ENCODE results near the gene PCP2.

The PCP2 gene

DNA sequence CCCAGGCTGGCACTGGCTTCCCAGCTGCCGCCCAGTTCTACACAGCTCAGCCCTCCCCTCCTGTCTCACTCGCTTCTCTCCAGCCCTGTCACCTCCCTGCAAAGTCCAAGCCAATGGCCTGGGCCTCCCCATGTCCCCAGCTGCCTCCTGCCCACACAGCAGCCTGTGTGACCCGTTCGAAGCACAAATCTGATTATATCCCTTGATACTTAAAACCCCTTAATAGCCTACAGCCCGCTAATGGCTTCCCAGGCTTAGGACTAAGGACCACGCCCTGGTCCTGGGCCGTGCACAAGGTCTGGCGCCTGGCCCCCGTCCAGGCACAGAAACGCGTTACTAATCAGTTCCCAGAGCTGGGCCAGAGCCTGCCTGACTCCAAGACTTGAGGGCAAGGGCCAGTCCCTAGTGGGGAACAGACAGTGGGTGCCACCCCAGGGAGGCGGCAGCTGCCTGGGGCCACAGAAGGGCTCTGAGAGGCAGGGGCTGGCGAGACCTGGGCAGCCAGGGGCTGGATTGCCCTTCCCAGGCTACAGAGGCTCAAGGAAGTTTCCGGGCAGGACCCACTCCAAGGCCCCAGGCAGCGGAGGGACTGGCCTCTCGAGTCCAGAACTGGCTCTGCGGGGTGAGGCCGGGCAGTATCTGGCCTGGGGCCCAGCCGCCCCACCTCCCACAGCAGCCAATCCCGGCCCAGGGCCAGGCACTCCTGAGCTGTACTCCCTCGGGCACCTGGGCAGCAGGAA, 14.6 kb downstream of the PCP2 start:
- DNase-seq = no peak

DNA sequence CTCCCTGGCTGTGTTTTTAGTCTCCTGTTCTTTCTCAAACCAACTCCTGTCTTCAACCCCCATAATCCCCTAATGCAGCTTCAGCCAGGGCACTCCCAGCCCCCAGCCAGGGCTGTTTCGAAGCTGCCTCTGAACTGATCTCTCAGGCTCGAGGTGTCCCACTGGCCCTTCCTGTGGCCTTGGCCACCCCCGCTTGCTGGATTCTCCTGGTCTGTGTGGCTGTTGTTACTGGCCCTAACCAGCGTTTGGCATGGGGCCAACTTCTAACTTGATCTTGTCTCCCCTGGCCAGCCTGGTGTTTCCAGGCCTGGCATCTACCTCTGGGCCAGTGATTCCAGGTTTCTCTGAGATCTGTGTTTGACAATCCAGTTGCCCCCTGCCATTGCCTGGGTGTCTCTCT, 15.2 kb downstream of the PCP2 start:
- DNase-seq = no peak

DNA sequence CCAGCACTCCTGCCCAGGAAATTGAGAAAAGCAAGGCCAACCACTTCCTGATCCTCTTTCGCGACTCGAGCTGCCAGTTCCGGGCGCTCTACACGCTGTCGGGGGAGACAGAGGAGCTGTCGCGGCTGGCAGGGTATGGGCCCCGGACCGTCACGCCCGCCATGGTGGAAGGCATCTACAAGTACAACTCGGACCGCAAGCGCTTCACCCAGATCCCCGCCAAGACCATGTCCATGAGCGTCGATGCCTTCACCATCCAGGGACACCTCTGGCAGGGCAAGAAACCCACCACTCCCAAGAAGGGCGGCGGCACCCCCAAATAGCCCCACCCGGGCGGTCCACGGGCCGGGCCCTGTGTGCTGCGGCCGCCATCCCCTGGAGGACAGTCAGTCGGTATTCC, 15.8 kb downstream of the PCP2 start:
- DNase-seq = no peak

DNA sequence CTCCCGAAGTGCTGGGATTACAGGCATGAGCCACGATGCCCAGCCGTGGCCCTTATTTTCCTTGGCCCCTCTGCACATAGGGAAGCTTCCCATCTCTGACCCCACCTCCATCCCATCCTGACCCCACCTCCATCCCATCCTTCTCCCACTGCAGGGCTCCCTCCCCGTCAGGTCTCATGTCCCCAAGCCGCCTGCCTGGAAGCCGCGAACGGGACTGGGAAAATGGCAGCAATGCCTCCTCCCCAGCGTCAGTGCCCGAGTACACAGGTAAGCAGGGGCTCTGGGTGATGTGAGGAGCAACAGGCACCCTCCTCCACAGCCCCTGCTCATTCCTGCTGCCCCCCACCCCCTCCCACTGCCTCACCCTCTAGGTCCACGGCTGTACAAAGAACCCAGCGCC, 16.3 kb downstream of the PCP2 start:
- DNase-seq = no peak

DNA sequence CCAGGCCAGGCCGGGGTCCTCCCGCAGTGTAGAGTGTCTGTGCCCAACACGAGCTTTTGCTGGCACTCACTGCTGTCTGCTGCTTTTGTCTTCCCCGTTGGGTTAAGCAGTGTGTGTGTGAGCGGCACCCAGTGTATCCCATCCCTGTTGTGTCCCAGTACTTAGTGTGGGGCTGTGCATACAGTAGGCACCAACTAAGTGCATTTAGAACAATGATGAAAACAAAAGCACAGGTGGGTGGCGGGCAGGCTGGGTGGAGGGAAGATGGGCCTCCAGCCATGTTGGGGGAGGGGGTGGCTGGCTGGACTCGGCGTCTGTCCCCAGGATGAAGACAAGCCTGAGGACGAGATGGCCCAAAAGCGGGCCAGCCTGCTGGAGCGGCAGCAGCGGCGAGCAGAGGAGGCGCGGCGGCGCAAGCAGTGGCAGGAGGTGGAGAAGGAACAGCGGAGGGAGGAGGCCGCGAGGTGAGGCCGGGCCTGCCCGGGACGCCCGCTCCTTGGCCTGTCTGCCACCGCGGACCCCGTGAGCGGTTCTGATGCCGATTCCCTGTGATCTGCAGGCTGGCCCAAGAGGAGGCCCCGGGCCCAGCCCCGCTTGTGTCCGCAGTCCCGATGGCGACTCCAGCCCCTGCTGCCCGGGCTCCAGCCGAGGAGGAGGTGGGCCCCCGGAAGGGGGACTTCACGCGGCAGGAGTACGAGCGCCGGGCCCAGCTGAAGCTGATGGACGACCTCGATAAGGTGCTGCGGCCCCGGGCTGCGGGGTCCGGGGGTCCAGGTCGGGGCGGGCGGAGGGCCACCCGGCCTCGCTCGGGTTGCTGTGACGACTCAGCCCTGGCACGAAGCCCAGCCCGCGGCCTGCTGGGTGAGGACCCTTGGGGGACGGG, 18.4 kb downstream of the PCP2 start:
- DNase-seq = no peak

DNA sequence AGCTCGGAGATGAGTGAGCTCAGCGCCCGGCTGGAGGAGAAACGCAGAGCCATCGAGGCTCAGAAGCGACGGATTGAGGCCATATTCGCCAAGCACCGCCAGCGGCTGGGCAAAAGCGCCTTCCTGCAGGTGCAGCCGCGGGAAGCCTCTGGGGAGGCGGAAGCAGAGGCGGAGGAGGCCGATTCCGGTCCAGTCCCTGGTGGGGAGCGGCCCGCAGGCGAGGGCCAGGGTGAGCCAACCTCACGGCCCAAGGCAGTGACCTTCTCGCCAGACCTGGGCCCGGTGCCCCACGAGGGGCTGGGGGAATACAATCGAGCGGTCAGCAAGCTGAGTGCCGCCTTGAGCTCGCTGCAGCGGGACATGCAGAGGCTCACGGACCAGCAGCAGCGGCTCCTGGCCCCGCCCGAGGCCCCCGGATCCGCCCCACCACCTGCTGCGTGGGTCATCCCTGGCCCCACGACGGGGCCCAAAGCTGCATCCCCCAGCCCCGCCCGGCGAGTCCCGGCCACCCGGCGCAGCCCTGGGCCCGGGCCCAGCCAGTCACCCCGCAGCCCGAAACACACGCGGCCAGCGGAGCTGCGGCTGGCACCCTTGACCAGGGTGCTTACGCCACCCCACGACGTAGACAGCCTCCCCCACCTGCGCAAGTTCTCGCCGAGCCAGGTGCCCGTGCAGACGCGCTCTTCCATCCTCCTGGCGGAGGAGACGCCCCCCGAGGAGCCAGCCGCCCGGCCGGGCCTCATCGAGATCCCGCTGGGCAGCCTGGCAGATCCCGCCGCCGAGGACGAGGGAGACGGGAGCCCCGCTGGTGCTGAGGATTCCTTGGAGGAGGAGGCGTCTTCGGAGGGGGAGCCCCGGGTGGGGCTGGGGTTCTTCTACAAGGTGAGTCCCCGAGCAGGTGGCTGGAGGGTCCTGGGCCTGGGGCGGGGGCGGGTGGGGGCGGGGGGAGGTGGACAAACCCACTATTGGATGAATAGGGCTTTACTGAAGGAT, 20.9 kb downstream of the PCP2 start:
- DNase-seq = no peak

DNA sequence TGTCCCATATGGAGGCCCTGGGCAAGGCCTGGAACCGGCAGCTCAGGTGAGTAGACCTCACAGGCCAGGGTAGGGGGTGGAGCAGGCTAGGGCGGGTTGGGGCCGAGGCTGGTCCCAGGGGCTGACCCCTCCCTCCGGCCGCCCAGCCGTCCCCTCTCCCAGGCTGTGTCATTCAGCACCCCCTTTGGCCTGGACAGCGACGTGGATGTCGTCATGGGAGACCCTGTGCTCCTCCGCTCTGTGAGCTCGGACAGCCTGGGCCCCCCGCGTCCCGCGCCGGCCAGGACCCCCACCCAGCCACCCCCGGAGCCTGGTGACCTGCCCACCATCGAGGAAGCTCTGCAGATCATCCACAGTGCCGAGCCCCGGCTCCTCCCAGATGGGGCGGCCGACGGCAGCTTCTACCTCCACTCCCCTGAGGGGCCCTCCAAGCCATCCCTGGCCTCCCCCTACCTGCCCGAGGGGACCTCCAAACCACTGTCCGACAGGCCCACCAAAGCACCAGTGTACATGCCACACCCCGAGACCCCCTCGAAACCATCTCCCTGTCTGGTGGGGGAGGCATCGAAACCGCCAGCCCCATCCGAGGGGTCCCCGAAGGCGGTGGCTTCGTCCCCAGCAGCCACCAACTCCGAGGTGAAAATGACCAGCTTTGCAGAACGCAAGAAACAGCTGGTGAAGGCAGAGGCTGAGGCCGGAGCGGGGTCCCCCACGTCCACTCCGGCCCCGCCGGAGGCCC, 21.8 kb downstream of the PCP2 start:
- no peak for DNase-seq

DNA sequence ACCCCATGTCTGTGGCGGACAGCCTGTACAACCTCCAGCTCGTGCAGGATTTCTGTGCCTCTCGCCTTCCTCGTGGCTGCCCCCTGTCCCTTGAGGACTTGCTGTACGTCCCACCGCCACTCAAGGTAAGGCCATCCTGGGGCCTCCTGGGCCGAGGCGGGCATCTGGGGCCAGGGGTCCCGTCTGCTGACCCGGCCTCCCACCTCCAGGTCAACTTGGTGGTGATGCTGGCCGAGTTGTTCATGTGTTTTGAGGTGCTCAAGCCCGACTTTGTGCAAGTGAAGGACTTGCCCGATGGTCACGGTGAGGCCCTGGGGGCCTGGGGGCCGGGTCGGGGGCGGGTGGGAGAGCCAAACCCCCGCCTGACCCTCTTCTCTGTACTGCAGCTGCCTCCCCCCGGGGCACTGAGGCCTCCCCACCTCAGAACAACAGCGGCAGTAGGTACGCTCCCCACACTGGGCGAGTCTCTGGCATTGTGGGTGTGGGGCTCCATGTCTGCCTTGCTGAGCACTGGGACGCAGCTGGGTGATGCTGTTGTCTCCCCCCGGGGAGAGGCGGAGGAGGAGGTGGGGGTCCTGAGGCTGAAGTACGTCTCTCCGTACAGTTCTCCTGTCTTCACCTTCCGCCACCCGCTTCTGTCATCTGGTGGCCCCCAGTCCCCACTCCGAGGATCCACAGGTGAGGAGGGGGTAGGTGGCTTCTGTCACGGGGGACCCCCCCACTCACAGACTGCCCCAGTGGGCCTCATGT, 22.9 kb downstream of the PCP2 start:
- DNase-seq = no peak

DNA sequence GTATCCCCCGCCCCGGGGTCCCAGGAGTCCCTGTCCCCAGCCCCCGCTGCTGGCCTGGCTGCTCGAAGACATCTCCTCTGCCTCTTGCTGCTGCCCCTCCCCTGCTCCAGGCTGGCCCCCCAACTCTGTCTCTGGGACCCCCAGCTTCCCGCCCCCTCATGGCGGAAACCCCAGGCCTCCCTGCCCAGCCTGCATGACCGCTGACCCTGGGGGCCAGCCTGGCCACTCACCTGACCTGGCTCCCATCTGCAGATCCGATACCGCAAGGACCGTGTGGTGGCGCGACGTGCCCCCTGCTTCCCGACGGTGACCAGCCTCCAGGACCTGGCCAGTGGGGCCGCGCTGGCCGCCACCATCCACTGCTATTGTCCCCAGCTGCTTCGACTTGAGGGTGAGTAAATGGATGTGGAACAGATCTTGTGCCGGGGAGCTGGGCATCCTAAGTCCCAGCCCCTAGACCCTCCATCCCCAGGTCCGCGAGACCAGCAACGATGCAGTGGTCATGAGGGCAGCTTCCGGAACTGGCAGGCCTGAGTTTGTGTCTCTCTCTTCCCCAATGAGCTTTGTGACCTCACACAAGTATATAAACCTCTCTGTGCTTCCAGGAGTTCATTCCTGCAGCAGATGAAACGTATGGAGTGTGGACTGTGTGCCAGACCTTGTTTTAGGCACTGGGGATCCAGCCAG, 25.5 kb downstream of the PCP2 start:
- DNase-seq = no peak

DNA sequence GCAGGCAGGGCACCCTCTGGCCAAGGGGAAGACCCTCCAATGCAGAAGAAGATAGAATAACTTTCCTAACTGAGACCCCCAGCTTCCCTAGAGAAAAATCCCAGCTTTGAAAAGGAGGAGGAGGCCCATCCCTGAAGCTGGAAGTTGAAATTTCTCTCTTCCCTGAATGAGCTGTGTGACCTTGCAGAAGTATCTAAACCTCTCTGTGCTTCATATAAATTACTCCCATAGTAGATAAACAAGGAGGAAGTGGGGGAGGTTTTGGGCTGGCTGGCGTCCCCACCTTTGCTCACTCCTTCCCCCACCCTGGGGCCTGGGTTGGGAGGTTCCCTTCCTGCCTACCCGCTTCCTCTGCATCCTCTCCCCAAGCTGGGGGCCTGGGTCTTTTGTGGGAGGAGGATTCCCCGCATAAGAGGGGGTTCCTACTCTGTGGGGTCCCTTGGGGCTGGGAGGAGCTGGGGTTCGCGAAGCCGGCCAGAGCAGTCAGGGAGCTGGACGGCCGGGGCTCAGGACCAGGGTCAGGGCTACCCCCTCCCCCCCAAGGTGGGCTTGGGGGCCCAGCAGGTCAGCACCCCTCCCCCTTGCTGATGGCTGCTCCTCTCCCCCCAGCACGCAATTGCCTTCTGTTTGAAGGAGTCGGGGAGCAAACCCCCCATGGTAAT, 26.2 kb downstream of the PCP2 start:
- no peak for DNase-seq

DNA sequence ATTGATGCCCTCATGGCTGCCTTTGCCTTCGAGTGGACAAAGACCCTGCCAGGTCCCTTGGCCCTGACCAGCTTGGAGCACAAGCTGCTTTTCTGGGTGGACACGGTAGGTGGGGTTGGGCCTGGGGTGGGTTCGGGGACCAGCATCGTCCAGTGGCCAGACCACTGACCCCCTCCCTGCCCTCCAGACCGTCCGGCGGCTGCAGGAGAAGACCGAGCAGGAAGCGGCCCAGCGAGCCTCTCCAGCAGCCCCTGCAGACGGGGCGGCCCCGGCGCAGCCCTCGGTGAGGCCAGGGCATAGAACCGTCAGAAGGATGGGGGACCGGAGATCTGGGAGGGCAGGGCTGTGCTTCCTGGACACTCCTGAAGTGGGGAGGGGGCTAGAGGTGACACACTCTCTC, 27.2 kb downstream of the PCP2 start:
- DNase-seq = no peak

DNA sequence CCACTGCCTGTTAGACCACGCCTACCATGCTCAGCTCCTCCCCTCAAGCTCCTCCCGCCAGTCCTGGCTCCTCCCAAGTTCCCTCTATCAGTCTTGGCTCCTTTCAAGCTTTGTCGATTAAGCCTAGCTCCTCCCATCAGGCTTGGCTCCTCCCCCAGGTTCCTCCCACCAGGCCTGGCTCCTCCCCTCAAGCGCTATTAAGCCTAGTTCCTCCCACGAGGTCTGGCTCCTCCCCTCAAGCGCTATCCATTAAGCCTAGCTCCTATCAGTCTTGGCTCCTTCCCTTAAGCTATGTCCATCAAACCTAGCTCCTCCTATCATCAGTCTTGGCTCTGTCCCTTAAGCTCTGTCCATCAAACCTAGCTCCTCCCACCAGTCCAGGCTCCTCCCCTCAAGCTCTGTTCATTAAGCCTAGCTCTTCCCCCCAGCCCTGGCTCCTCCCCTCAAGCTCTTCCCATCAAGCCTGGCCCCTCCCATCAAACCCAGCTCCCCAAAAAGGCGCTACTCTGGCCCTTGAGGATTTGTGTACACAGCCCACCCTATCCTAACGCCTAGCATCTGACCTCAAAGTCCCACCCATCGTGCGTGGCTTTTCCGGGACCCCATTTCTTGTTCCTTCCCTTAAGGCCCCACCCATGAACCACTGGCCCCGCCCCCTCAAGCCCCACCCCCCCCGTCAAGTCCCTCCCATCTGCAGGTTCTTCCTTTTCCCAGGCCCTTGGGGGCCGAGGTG, 27.9 kb downstream of the PCP2 start:
- no peak for DNase-seq

DNA sequence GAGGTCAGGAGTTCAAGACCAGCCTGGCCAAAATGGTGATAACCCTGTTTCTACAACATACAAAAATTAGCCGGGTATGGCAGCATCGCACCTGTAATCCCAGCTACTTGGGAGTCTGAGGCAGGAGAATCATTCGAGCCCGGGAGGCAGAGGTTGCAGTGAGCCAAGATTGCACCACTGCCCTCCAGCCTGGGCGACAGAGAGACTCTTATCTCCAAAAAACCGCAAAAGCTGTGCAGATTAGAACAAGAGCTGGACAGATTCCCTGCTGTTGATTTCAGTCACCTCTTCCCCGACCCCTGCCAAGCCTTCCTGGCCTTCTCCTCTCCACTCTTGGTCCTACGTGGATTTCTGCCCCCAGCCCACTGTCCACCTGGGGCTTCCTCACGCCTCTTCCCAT, 29.6 kb downstream of the PCP2 start:
- DNase-seq = no peak

DNA sequence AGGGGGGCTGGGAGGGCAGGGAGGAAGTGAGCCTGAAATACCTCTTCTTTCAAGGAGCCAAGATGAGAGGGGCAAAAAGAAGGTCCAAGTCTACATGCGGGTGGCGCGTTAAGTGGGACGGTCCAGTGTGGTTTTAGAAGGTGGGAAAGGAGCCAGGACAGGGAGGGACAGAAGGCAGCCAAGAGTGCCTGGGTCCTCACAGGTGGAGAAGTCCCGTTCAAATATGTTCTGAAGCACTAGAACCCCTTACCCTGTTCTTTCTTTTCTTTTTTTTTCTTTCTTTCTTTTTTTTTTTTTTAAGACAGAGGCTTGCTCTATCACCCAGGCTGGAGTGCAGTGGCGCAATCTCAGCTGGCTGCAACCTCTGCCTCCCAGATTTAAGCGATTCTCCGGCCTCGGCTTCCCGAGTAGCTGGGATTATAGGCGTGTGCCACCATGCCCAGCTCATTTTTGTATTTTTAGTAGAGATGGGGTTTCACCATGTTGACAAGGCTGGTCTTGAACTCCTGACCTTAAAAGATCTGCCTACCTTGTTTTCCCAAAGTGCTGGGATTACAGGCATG, 30.5 kb downstream of the PCP2 start:
- no peak for DNase-seq

DNA sequence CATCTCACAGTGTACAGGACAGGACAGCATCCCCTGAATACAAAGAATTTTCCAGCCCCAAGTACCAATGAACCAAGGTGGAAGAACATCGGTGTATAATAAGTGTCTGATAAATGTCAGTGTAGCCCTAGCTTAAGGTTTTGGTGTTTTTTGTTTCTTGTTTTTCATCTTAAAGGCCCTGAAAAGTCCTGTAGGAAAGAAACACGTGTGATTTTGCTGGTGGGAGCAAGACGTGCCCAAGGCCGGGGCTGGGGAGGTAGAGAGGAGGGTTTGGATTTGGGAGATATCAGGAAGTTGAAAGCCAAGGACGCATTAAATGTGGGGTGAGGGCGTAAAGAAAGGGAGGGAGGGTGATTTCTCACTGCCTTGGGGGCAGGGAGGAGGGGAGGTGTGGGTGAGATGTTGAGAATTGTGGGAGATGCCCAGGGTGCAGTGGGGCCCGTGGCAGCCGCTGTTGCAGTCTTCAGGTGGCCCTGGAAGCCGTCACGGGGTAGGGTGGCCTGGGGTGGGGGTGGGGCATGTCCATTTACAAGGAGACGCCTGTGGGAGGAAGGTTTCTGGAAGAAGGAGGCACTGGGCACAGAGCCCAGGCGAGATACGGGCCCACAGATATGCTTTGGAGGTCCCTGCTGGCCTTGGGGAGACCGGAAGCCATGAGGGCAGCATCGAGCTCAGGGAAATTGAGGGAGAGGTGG, 31.1 kb downstream of the PCP2 start:
- DNase-seq = no peak

DNA sequence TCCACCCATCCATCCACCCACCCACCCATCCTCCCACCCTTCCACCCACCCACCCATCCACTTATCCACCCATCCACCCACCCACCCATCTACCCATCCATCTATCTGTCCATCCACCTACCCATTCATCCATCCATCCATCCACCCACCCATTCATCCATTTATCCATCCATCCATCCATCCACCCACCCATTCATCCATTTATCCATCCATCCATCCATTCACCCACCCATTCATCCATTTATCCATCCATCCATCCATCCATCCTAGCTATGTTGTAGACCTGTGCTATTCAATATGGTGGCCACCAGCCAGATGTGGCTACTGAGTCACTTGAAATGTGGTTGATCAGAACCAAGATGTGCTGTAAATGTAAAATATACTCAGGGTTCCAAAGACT, 32.8 kb downstream of the PCP2 start:
- no peak for DNase-seq

DNA sequence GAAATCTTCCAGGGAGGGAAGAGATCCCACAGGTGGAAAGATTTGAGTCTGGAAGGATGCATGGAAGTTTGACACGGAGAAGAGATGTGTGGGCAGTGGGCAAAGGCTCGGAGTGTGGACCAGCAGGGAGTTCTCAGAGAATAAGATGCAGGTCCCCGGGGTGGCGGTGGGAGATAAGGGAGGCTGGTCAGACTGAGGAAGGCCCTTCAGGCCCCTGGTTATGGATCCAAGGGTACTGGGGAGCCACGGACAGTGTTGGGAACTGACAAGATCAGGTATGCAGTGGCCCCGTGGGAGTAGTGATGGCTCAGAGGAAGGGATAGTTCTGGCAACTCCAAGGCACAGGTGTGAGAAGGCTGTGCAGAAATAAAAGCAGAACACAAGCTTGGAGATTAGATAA, 35.3 kb downstream of the PCP2 start:
- no peak for DNase-seq

DNA sequence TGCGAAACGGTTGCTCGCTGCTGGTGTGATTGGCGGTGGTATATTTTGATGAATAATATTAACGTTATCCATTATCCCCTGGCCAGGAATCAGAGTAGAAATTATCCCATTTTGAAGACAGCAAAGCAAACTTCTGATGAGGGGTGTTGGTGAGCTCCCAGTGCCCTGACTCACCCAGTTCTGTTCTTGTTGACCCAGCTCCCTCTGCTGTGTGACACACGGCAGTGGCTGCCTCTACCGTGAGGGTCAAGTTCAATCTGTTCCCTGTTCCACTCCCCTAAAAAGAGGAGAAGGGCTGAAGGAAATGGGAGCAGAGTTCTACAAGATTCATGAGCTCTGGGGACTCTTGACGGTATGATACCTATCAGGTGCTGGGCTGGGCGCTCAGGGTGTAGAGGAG, 35.8 kb downstream of the PCP2 start:
- DNase-seq = no peak
